Daoy (cell line): ENCODE data around the gene MACF1. TPM values are rescaled to one million over a fixed set of nuclear protein-coding genes. Genes with fewer than 3 reads are reported as not detected.

Experiments used
- DNase-seq: peaks from one replicate; pipeline ENCODE4 v3.0.0-alpha.2; 2015; ENCODE audit warnings: low read depth
- total RNA-seq: library from RNA; depleted of rRNA; stranded (reverse); fragments of >200 nt; shearing (Covaris generic); gene quantifications from 2 replicates; pipeline ENCODE4 v1.2.3, GENCODE V29; 2014

The MACF1 gene
- total RNA-seq, 1 experiment from 2014 or later, result 117 TPM

GRCh38 chr1:39297551-39297950 is 93.1 kb downstream of the MACF1 start:
- DNase-seq, result no peak

- DNase-seq, result no peak
Observed at GRCh38 chr1:39301606-39302005, 97.1 kb downstream of the MACF1 start.

- DNase-seq, result no peak
Observed at GRCh38 chr1:39305555-39305954, 101.1 kb downstream of the MACF1 start.

- no peak for DNase-seq
Observed at GRCh38 chr1:39310015-39310414, 105.5 kb downstream of the MACF1 start.

GRCh38 chr1:39310691-39311090 is 106.2 kb downstream of the MACF1 start:
- no peak for DNase-seq

GRCh38 chr1:39317111-39317510 is 112.6 kb downstream of the MACF1 start:
- DNase-seq, result no peak

GRCh38 chr1:39317910-39318633 is 113.6 kb downstream of the MACF1 start:
- DNase-seq, result peak; percentile 28

GRCh38 chr1:39321979-39322378 is 117.5 kb downstream of the MACF1 start:
- DNase-seq, result no peak

- no peak for DNase-seq
Observed at GRCh38 chr1:39322431-39322830, 117.9 kb downstream of the MACF1 start.

- DNase-seq, result no peak
Observed at GRCh38 chr1:39324888-39325287, 120.4 kb downstream of the MACF1 start.

- DNase-seq, result no peak
Observed at GRCh38 chr1:39326836-39327235, 122.3 kb downstream of the MACF1 start.

- DNase-seq, result no peak
Observed at GRCh38 chr1:39328095-39328494, 123.6 kb downstream of the MACF1 start.

GRCh38 chr1:39328586-39329121 is 124.2 kb downstream of the MACF1 start:
- no peak for DNase-seq

- no peak for DNase-seq
Observed at GRCh38 chr1:39331647-39332046, 127.2 kb downstream of the MACF1 start.

GRCh38 chr1:39332291-39332690 is 127.8 kb downstream of the MACF1 start:
- DNase-seq, result no peak

- no peak for DNase-seq
Observed at GRCh38 chr1:39332828-39333227, 128.3 kb downstream of the MACF1 start.

- no peak for DNase-seq
Observed at GRCh38 chr1:39333296-39333695, 128.8 kb downstream of the MACF1 start.

- DNase-seq, result no peak
Observed at GRCh38 chr1:39335216-39335615, 130.7 kb downstream of the MACF1 start.

- DNase-seq, result no peak
Observed at GRCh38 chr1:39337067-39337466, 132.6 kb downstream of the MACF1 start.

- no peak for DNase-seq
Observed at GRCh38 chr1:39342776-39343175, 138.3 kb downstream of the MACF1 start.

- DNase-seq, result no peak
Observed at GRCh38 chr1:39344394-39345154, 140.1 kb downstream of the MACF1 start.

GRCh38 chr1:39346872-39347271 is 142.4 kb downstream of the MACF1 start:
- no peak for DNase-seq

GRCh38 chr1:39348278-39348677 is 143.8 kb downstream of the MACF1 start:
- no peak for DNase-seq
